ENCODE measurements around the gene BCAS1. TPM values are rescaled to one million over a fixed set of nuclear protein-coding genes. Genes with fewer than 3 reads are reported as not detected.

Gene BCAS1
- total and polyA plus RNA-seq, 2 donors (not counting 1 experiment from before 2014, with no cell fraction given) = 0.97 to 1.1 TPM

DNA sequence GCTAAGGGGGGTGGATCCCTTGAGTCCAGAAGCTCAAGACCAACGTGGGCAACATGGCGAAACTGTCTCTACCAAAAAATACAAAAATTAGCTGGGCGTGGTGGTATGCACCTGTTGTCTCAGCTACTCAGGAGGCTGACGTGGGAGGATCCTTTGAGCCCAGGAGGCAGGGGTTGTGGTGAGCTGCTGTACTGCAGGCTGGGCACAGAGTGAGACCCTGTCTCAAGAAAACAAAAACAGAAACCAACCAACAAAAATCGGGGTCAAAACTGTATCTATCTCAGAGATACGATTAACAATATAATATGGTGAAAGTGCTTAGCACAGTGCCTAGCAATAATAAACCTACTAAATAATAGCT, 20.7 kb upstream of the BCAS1 start:
- DNase-seq = no peak
- H3K36me3 ChIP-seq (replicated peaks in 1 of 2; ENCODE audit: control extremely low read depth in 1 of 2, control insufficient read depth in 1 of 2, extremely low read depth in 1 of 2, insufficient read depth in 2 of 2, low read length in 1 of 2) = no peaks in the 10 kb centered on the region
- Mint-ChIP-seq H3K4me3 (no peak overlapping the region), H3K4me1 (peaks cover 13% of the 10 kb centered on the region), H3K27me3 (peaks cover 3% of the 10 kb centered on the region), H3K27ac (no peak overlapping the region), H3K9me3 (ENCODE audit: insufficient read depth) (no peaks in the 10 kb centered on the region)
- no peak overlapping the region for H3K4me3 ChIP-seq (ENCODE audit: control extremely low read depth in 1 of 5, extremely low read depth in 1 of 5, insufficient read depth in 1 of 5, low read depth in 2 of 5, low read length in 4 of 5)
- no peak overlapping the region for H2AFZ ChIP-seq (ENCODE audit: insufficient read depth, low read depth, low read length, poor library complexity, severe bottlenecking)
- H3K4me2 ChIP-seq (replicated peaks; ENCODE audit: low read depth, low read length, poor library complexity, severe bottlenecking) = no peak overlapping the region
- peaks cover 0 to 4% (median 0%) of the 10 kb centered on the region in 3 donors for H3K9me3 ChIP-seq (ENCODE audit: control extremely low read depth in 1 of 3, control insufficient read depth in 2 of 3, insufficient read depth in 1 of 3, low read length in 2 of 3)
- CTCF ChIA-PET = interaction anchor here (1.0 to 2.2 kb wide), 3 partner anchors 11 to 13 kb away, joined by 3 to 5 read pairs (median 3); no protein-coding TSS in a partner anchor
- peaks cover 5 to 7% of the 10 kb centered on the region in 2 donors for H3K4me1 ChIP-seq (ENCODE audit: control insufficient read depth in 2 of 2, insufficient read depth in 2 of 2, low read length in 2 of 2)
- H3K27me3 ChIP-seq (replicated peaks in 1 of 4; ENCODE audit: control extremely low read depth in 1 of 4, control insufficient read depth in 3 of 4, insufficient read depth in 4 of 4, low read length in 3 of 4) = no peaks in the 10 kb centered on the region
- H3K27ac ChIP-seq (ENCODE audit: low read length in 2 of 2) = no peak overlapping the region
- WGBS (ENCODE audit: insufficient coverage) = 40% methylated on average over 1 of the region's 6 CpGs
- POLR2A ChIA-PET = no interaction called here
- ATAC-seq (ENCODE audit: low read depth) = no peak
- H3K79me2 ChIP-seq (ENCODE audit: control insufficient read depth, insufficient read depth, low read length) = no peaks in the 10 kb centered on the region
- intact Hi-C loops (cut with micrococcal nuclease) = no loop called here
- TF ChIP-seq EZH2 (IDR thresholded peaks at IDR 0.05; ENCODE audit: borderline replicate concordance, insufficient read depth, low read depth, low read length, poor library complexity, severe bottlenecking) = no peak
- TF ChIP-seq, protein P1, sequence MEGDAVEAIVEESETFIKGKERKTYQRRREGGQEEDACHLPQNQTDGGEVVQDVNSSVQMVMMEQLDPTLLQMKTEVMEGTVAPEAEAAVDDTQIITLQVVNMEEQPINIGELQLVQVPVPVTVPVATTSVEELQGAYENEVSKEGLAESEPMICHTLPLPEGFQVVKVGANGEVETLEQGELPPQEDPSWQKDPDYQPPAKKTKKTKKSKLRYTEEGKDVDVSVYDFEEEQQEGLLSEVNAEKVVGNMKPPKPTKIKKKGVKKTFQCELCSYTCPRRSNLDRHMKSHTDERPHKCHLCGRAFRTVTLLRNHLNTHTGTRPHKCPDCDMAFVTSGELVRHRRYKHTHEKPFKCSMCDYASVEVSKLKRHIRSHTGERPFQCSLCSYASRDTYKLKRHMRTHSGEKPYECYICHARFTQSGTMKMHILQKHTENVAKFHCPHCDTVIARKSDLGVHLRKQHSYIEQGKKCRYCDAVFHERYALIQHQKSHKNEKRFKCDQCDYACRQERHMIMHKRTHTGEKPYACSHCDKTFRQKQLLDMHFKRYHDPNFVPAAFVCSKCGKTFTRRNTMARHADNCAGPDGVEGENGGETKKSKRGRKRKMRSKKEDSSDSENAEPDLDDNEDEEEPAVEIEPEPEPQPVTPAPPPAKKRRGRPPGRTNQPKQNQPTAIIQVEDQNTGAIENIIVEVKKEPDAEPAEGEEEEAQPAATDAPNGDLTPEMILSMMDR (IDR thresholded peaks at IDR 0.05) = no peak
- H4K20me1 ChIP-seq (ENCODE audit: control insufficient read depth, insufficient read depth, low read length, poor library complexity, severe bottlenecking) = no peaks in the 10 kb centered on the region
- no peak overlapping the region for H3K9ac ChIP-seq (ENCODE audit: low read length)

DNA sequence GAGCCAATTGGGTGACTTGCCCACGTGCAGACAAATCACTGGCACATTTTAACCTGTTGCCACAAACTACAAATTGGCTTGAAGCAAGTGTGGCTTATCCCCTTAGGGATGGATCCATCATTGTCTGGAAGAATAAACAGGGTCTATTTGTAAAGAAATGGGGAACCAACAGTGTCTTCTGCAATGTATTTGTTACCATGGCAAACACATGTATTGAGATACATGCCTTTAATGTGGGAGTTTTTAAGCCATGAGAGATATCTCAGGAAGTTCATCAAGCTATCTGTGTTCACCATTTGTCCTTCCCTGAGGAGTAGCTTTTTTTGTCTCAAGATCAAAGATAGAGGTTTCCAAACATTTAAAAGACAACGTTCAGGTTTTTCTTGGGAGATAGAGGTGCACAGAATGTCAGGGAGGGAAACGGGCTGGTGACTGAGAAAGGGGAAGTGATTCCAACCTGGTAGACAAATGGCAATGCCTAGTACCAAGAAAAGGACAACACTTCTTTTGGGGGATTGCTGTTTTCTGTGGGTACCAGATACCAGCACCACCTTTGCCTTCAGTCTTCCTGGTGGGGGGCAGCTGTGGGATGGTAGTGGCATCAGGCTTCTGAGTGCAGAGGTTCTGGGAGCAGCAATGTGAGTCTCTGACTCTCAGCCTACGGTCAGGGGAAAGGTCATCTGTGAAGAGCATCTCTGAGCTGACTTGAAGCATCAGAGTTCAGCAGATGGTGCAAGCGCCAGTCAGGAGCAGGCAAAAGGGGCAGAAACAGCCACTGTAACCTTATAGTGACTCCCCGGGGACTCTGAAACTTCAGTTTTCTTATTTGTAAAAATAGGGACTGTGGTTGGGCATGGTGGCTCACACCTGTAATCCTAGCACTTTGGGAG, 20.1 kb upstream of the BCAS1 start:
- Histone ChIP-seq H3K27ac (ENCODE audit: low read length in 2 of 2) (no peak overlapping the region), H3K27me3 (replicated peaks in 1 of 4; ENCODE audit: control extremely low read depth in 1 of 4, control insufficient read depth in 3 of 4, insufficient read depth in 4 of 4, low read length in 3 of 4) (no peaks in the 10 kb centered on the region), H3K36me3 (replicated peaks in 1 of 2; ENCODE audit: control extremely low read depth in 1 of 2, control insufficient read depth in 1 of 2, extremely low read depth in 1 of 2, insufficient read depth in 2 of 2, low read length in 1 of 2) (no peaks in the 10 kb centered on the region), H3K4me2 (replicated peaks; ENCODE audit: low read depth, low read length, poor library complexity, severe bottlenecking) (no peak overlapping the region), H3K9ac (ENCODE audit: low read length) (no peak overlapping the region), H4K20me1 (ENCODE audit: control insufficient read depth, insufficient read depth, low read length, poor library complexity, severe bottlenecking) (no peaks in the 10 kb centered on the region), H2AFZ (ENCODE audit: insufficient read depth, low read depth, low read length, poor library complexity, severe bottlenecking) (no peak overlapping the region), H3K79me2 (ENCODE audit: control insufficient read depth, insufficient read depth, low read length) (no peaks in the 10 kb centered on the region), H3K4me3 (ENCODE audit: control extremely low read depth in 1 of 5, extremely low read depth in 1 of 5, insufficient read depth in 1 of 5, low read depth in 2 of 5, low read length in 4 of 5) (no peak overlapping the region), H3K9me3 (ENCODE audit: control extremely low read depth in 1 of 3, control insufficient read depth in 2 of 3, insufficient read depth in 1 of 3, low read length in 2 of 3) (peaks cover 0 to 4% (median 0%) of the 10 kb centered on the region in 3 donors), H3K4me1 (ENCODE audit: control insufficient read depth in 2 of 2, insufficient read depth in 2 of 2, low read length in 2 of 2) (peaks cover 5 to 7% of the 10 kb centered on the region in 2 donors)
- DNase-seq (peak; percentile 43), ATAC-seq (ENCODE audit: low read depth) (peak; percentile 24)
- TF ChIP-seq, protein P1 (IDR thresholded peaks at IDR 0.05) = no peak
- TF ChIP-seq EZH2 (IDR thresholded peaks at IDR 0.05; ENCODE audit: borderline replicate concordance, insufficient read depth, low read depth, low read length, poor library complexity, severe bottlenecking) = no peak
- Mint-ChIP-seq H3K27me3 (peaks cover 3% of the 10 kb centered on the region), H3K4me1 (peaks cover 13% of the 10 kb centered on the region), H3K27ac (peak overlapping the region; percentile 15), H3K4me3 (peak overlapping the region; percentile 19), H3K9me3 (ENCODE audit: insufficient read depth) (no peaks in the 10 kb centered on the region)
- CTCF ChIA-PET = interaction anchor here (0.5 to 2.2 kb wide), 4 partner anchors 11 to 557 kb away, joined by 3 to 5 read pairs (median 3); no protein-coding TSS in a partner anchor
- POLR2A ChIA-PET = no interaction called here
- 35% methylated on average over 4 of the region's 6 CpGs for WGBS (ENCODE audit: insufficient coverage)
- intact Hi-C loops (cut with micrococcal nuclease) = no loop called here

All from B cell (primary cell).